Heart left ventricle (tissue), 16 donors: ENCODE results near the gene B4GAT1. TPM values are rescaled to one million over a fixed set of nuclear protein-coding genes. Genes with fewer than 3 reads are reported as not detected.
"Not testable (repeated sequence)": the region's sequence is repeated elsewhere in the genome, so short reads cannot be mapped to it uniquely, and the experiment has no call there.

Source experiments
- ATAC-seq, 4 donors: fragments of 200-7000 bp; cut with Tn5 transposase; one replicate each; pipeline ENCODE4 v1.9.1; 2020 to 2022; ENCODE audit warnings: moderate library complexity in 4 of 4, mild to moderate bottlenecking in 3 of 4, moderate number of reproducible peaks in 1 of 4
- DNase-seq, 5 donors: peaks; one replicate each; pipeline ENCODE4 v3.0.0-alpha.2; 2020
- H3K27ac ChIP-seq, 12 donors: fragments of 200-600 bp; sonication (generic) in 4 of 12; one replicate each; pipeline versions ENCODE4 v1.5.0 to v1.8.0; 2016 to 2022; ENCODE audit warnings: mild to moderate bottlenecking in 2 of 12
- H3K27me3 ChIP-seq, 9 donors: fragments of 200-600 bp; sonication (generic) in 2 of 9; one replicate each; pipeline versions ENCODE4 v1.5.1 to v1.8.0; 2016 to 2022; ENCODE audit warnings: mild to moderate bottlenecking in 3 of 9
- H3K36me3 ChIP-seq, 9 donors: fragments of 200-600 bp; sonication (generic) in 2 of 9; one replicate each; pipeline versions ENCODE4 v1.5.0 to v1.8.0; 2018 to 2022; ENCODE audit warnings: mild to moderate bottlenecking in 2 of 9
- H3K4me1 ChIP-seq, 12 donors: fragments of 200-600 bp; sonication (generic) in 4 of 12; one replicate each; pipeline versions ENCODE4 v1.5.0 to v1.8.0; 2016 to 2022; ENCODE audit warnings: mild to moderate bottlenecking in 3 of 12
- H3K4me3 ChIP-seq, 12 donors: fragments of 200-600 bp; sonication (generic) in 4 of 12; one replicate each; pipeline versions ENCODE4 v1.5.0 to v1.8.0; 2017 to 2022; ENCODE audit warnings: mild to moderate bottlenecking in 9 of 12, moderate library complexity in 4 of 12
- H3K9me3 ChIP-seq, 12 donors: fragments of 200-600 bp; sonication (generic) in 4 of 12; one replicate each; pipeline versions ENCODE4 v1.5.0 to v1.8.0; 2016 to 2022; ENCODE audit warnings: mild to moderate bottlenecking in 1 of 12
- POLR2A ChIP-seq, 2 donors: fragments of 450-650 bp; IDR thresholded peaks; one replicate each; pipeline ENCODE4 v1.6.1; 2017; ENCODE audit warnings: antibody characterized with exemption in 2 of 2, mild to moderate bottlenecking in 2 of 2, moderate library complexity in 2 of 2
- WGBS, 4 donors: extraction: QIAGEN DNeasy Blood & Tissue Kit in 2 of 4; methylation state at CpG; one replicate each; pipeline versions ENCODE4 v1.1.5 to v1.1.7; 2013 to 2018; 5-methylcytosine and 5-hydroxymethylcytosine counted together
- intact Hi-C, 10 donors: fragments of 100-400 bp; cut with DNase I; formaldehyde crosslinking; loops; one replicate each; pipeline versions ENCODE4 v1.11.1 to v1.14.2; 2022
- polyA plus RNA-seq, 2 donors: library from polyadenylated mRNA; stranded (reverse); fragments of 200-250 nt; gene quantifications; one replicate each; pipeline ENCODE4 v1.2.3, GENCODE V29; 2013
- total RNA-seq, 9 donors: library from RNA; depleted of rRNA in 2 of 9; stranded (reverse); fragments of >200 nt in 2 of 9; fragmentation: NEBNext Ultra II Directional in 3 of 9; extraction: Animal tissue kit (Norgen Biotek cat#: 25700) in 3 of 9; gene quantifications; one replicate each; pipeline versions ENCODE4 v1.1.0 to v1.2.4, GENCODE V29; 2016 to 2023
- TF ChIP-seq, protein P1 (sequence below), 12 donors: fragments of 200-600 bp; sonication (generic) in 4 of 12; IDR thresholded peaks; one replicate each; pipeline versions ENCODE4 v1.5.0 to v1.8.0; 2018 to 2022; ENCODE audit warnings: antibody characterized with exemption in 12 of 12, mild to moderate bottlenecking in 5 of 12
- donor health status: ischemic (EF 13 %, LVEDD 7.1; RV severe dilation, severe dysfunction).
- donor health status: healthy with polysubstance abuse.
- donor health status: DM: no; HTN: yes; CAD: no.
- donor health status: DM: no; HTN: no; CAD: no.
- donor health status: ischemic (EF 25% LVEDD 6.9; RV normal size, moderate dysfunction).
- donor health status: ischemic (EF 25% LVEDD 5.7; RV mildly dilated, moderate dysfunction).
- donor health status: healthy.
- donor health status: DM: yes; HTN: yes; CAD: no.
- donor health status: ischemic (EF 35%, LVEDD 5.7; RV mildly dilated, moderate dysfunction).
- donor health status: nonischemic (EF 11% LVEDD 7.7; RV severe dilation, severe dysfunction).
- donor health status: DM: yes; HTN: yes; CAD: no.
- donor health status: PGD.
- donor health status: ischemic (EF 29% LVEDD 5.4; RV normal size, mild dysfunction).
- donor health status: nonischemic (EF 23%, LVEDD 6.1; RV moderate dilation, normal function).

The B4GAT1 gene
- total and polyA plus RNA-seq, 11 donors, result 37.2 to 109 (median 52.3) TPM

GRCh38 chr11:66388780-66389386, 41.5 kb upstream of the B4GAT1 start:
- intact Hi-C loops, result loop anchor here in 8 of 10 donors (5.0 kb wide), 3 partner anchors 42 to 77 kb away; partner anchors contain the start of genes B4GAT1 (in 1 of the 8) and BRMS1 (in 1 of the 8)
- Histone ChIP-seq H3K9me3 (no peaks in the 10 kb centered on the region), H3K27me3 (peaks cover 0 to 14% (median 0%) of the 10 kb centered on the region in 9 donors), H3K36me3 (no peaks in the 10 kb centered on the region), H3K4me3 (no peak overlapping the region), H3K4me1 (peaks cover 0 to 9% (median 5%) of the 10 kb centered on the region in 12 donors), H3K27ac (no peak overlapping the region)
- peak in 3 of 4 donors; percentile 73 to 81 (median 73) for ATAC-seq
- 27 to 30% (median 29%) methylated on average over 8 of the region's 8 CpGs for WGBS, 4 donors
- peak in 3 of 5 donors; percentile 52 to 76 (median 65) for DNase-seq
- TF ChIP-seq POLR2A (IDR thresholded peaks at IDR 0.05), result no peak
- TF ChIP-seq, protein P1, sequence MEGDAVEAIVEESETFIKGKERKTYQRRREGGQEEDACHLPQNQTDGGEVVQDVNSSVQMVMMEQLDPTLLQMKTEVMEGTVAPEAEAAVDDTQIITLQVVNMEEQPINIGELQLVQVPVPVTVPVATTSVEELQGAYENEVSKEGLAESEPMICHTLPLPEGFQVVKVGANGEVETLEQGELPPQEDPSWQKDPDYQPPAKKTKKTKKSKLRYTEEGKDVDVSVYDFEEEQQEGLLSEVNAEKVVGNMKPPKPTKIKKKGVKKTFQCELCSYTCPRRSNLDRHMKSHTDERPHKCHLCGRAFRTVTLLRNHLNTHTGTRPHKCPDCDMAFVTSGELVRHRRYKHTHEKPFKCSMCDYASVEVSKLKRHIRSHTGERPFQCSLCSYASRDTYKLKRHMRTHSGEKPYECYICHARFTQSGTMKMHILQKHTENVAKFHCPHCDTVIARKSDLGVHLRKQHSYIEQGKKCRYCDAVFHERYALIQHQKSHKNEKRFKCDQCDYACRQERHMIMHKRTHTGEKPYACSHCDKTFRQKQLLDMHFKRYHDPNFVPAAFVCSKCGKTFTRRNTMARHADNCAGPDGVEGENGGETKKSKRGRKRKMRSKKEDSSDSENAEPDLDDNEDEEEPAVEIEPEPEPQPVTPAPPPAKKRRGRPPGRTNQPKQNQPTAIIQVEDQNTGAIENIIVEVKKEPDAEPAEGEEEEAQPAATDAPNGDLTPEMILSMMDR (IDR thresholded peaks at IDR 0.05), result peak; percentile 55 to 81 (median 68)

GRCh38 chr11:66386171-66387069, 39.0 kb upstream of the B4GAT1 start:
- H3K4me1 ChIP-seq, result peaks cover 0 to 9% (median 5%) of the 10 kb centered on the region in 12 donors
- intact Hi-C loops, result loop anchor here in 9 of 10 donors (1.0 to 5.0 kb wide), 5 partner anchors 39 to 75 kb away; partner anchors contain the start of genes B4GAT1 (in 1 of the 9) and BRMS1 (in 1 of the 9)
- ATAC-seq, result peak in 3 of 4 donors; percentile 62 to 84 (median 64)
- H3K4me3 ChIP-seq, result peak overlapping the region in 8 of 12 donors; percentile 7 to 48 (median 34)
- H3K9me3 ChIP-seq, result no peaks in the 10 kb centered on the region
- 7 to 10% (median 8%) methylated on average over 20 of the region's 20 CpGs for WGBS, 4 donors
- TF ChIP-seq, protein P1 (IDR thresholded peaks at IDR 0.05), result peak; percentile 84 to 96 (median 90)
- no peak for TF ChIP-seq POLR2A (IDR thresholded peaks at IDR 0.05)
- no peaks in the 10 kb centered on the region for H3K36me3 ChIP-seq
- H3K27me3 ChIP-seq, result peaks cover 0 to 7% (median 0%) of the 10 kb centered on the region in 9 donors
- peak; percentile 68 to 88 (median 78) for DNase-seq
- H3K27ac ChIP-seq, result peak overlapping the region in 3 of 12 donors; percentile 20 to 44 (median 30)

DNA sequence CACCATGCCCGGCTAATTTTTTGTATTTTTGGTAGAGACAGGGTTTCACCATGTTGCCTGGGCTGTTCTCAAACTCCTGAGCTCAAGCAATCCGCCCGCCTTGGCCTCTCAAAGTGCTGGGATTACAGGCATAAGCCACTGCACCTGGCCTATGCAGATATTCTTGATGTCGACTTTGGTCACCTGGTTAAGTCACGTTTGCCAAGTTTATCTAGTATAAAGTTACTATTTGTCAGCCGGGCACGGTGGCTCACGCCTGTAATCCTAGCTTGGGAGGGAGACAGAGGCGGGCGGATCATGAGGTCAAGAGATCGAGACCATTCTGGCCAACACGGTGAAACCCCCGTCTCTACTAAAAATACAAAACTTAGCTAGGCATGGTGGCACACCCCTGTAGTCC, 36.9 kb upstream of the B4GAT1 start:
- ATAC-seq, DNase-seq, H3K9me3 ChIP-seq, intact Hi-C loops, H3K27ac ChIP-seq, H3K27me3 ChIP-seq, H3K36me3 ChIP-seq, H3K4me3 ChIP-seq, H3K4me1 ChIP-seq: not testable (repeated sequence)
- 82 to 88% (median 85%) methylated on average over 13 of the region's 13 CpGs for WGBS, 4 donors

- H3K36me3 ChIP-seq, ATAC-seq, H3K27ac ChIP-seq, H3K4me1 ChIP-seq, H3K9me3 ChIP-seq, intact Hi-C loops, DNase-seq, H3K4me3 ChIP-seq: not testable (repeated sequence)
- 15 to 23% (median 19%) methylated on average over 7 of the region's 7 CpGs for WGBS, 4 donors
- H3K27me3 ChIP-seq, result peaks cover 0 to 13% (median 0%) of the 10 kb centered on the region in 9 donors
Measured at GRCh38 chr11:66380264-66380663, 32.8 kb upstream of the B4GAT1 start.

DNA sequence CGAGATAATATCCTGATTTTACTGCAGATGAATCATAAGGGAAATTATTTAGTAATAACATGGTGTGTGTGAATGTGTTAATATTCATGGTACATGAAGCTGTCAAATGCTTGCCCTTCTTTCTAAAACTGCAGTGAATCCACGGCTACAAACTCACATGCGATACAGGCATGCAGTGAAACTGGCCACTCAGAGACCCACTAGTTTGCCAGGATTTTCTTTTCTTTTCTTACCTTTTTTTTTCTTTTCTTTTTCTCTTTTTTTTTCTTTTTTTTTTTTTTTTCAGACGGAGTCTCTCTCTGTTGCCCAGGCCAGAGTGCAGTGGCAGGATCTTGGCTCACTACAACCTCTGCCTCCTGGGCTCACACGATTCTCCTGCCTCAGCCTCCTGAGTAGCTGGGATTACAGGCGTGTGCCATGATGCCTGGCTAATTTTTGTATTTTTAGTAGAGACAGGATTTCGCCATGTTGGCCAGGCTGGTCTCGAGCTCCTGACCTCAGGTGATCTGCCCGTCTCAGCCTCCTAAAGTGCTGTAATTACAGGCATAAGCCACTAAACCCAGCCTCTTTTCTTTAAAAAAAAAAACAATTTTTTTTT, 26.4 kb upstream of the B4GAT1 start:
- H3K9me3 ChIP-seq, ATAC-seq, H3K36me3 ChIP-seq, H3K4me3 ChIP-seq, intact Hi-C loops, DNase-seq: not testable (repeated sequence)
- Histone ChIP-seq H3K4me1 (peaks cover 0 to 48% (median 23%) of the 10 kb centered on the region in 12 donors), H3K27ac (peak overlapping the region; percentile 39 to 92 (median 84)), H3K27me3 (peaks cover 0 to 52% (median 9%) of the 10 kb centered on the region in 9 donors)
- 66 to 70% (median 68%) methylated on average over 9 of the region's 9 CpGs for WGBS, 4 donors
